Activated CD4-positive, alpha-beta T cell treated with anti-CD3 and anti-CD28 coated beads, Interleukin-2, amount 10 ng/mL, durations not matched to agents 24 days and 14 days (primary cell): Measurements from ENCODE around the gene ST6GALNAC3. TPM values are rescaled to one million over a fixed set of nuclear protein-coding genes. Genes with fewer than 3 reads are reported as not detected.

Source experiments
- DNase-seq: peaks from one replicate; pipeline ENCODE4 v3.0.0; 2022
- H3K27ac Mint-ChIP-seq: one replicate; pipeline ENCODE4 v1.8.0; 2022; ENCODE audit warnings: mild to moderate bottlenecking, mixed read lengths
- H3K27me3 Mint-ChIP-seq: one replicate; pipeline ENCODE4 v1.8.0; 2022; ENCODE audit warnings: mixed read lengths
- H3K36me3 Mint-ChIP-seq: one replicate; pipeline ENCODE4 v1.8.0; 2022; ENCODE audit warnings: low read depth, mild to moderate bottlenecking, mixed read lengths
- H3K4me1 Mint-ChIP-seq: one replicate; pipeline ENCODE4 v1.8.0; 2021; ENCODE audit warnings: mixed read lengths
- H3K4me3 Mint-ChIP-seq: one replicate; pipeline ENCODE4 v1.8.0; 2022; ENCODE audit warnings: mild to moderate bottlenecking, moderate library complexity, mixed read lengths
- H3K9me3 Mint-ChIP-seq: one replicate; pipeline ENCODE4 v1.8.0; 2021; ENCODE audit warnings: mixed read lengths
- intact Hi-C: fragments of 100-400 bp; cut with micrococcal nuclease; formaldehyde crosslinking; loops from one replicate; pipeline ENCODE4 v1.15.1; 2023
- total RNA-seq: library from RNA; stranded (reverse); gene quantifications from 2 replicates; pipeline ENCODE4 v1.2.3, GENCODE V29; 2022

The ST6GALNAC3 gene
- total RNA-seq, 1 donor from 2014 or later: 0.28 TPM

DNA sequence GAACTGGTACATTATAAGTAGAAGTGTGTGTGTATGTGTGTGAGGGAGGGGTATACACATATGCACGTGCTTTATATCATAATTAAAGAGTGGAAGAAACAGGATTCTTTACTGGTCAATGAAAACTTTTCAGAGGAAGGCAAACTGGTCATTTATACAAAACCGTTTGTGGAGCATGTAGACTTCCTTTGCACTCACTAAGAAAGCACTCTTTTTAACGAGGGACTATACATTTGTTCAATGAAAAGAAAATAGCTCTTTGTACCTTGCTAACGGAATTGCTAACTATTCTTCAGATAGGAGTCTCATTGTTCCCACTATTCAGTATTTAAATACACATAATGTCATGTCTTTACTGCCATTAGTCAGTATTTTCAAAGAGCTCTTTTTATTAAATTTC, 219.3 kb downstream of the ST6GALNAC3 start:
- no peak overlapping the region for H3K27ac Mint-ChIP-seq
- peaks cover 49% of the 10 kb centered on the region for H3K4me1 Mint-ChIP-seq
- H3K9me3 Mint-ChIP-seq: no peaks in the 10 kb centered on the region
- DNase-seq: no peak
- peak overlapping the region; percentile 41 for H3K4me3 Mint-ChIP-seq
- H3K36me3 Mint-ChIP-seq: no peaks in the 10 kb centered on the region
- intact Hi-C loops: loop anchor here (1.0 to 10.0 kb wide), 3 partner anchors 24 to 139 kb away; no protein-coding TSS in a partner anchor
- no peaks in the 10 kb centered on the region for H3K27me3 Mint-ChIP-seq

- Mint-ChIP-seq H3K4me1 (peaks cover 41% of the 10 kb centered on the region), H3K4me3 (peak overlapping the region; percentile 54), H3K27ac (peak overlapping the region; percentile 35), H3K27me3 (no peaks in the 10 kb centered on the region), H3K36me3 (no peaks in the 10 kb centered on the region), H3K9me3 (no peaks in the 10 kb centered on the region)
- peak; percentile 67 for DNase-seq
- intact Hi-C loops: loop anchor here (1.0 to 10.0 kb wide), 3 partner anchors 24 to 140 kb away; no protein-coding TSS in a partner anchor
Measured at GRCh38 chr1:76294482-76295194, 220.1 kb downstream of the ST6GALNAC3 start.

GRCh38 chr1:76298399-76298798, 223.9 kb downstream of the ST6GALNAC3 start:
- H3K4me3 Mint-ChIP-seq: no peak overlapping the region
- H3K4me1 Mint-ChIP-seq: peaks cover 31% of the 10 kb centered on the region
- intact Hi-C loops: loop anchor here (10.0 kb wide), 1 partner anchor 144 kb away; no protein-coding TSS in a partner anchor
- H3K36me3 Mint-ChIP-seq: no peaks in the 10 kb centered on the region
- no peak for DNase-seq
- no peaks in the 10 kb centered on the region for H3K9me3 Mint-ChIP-seq
- H3K27me3 Mint-ChIP-seq: no peaks in the 10 kb centered on the region
- no peak overlapping the region for H3K27ac Mint-ChIP-seq

DNA sequence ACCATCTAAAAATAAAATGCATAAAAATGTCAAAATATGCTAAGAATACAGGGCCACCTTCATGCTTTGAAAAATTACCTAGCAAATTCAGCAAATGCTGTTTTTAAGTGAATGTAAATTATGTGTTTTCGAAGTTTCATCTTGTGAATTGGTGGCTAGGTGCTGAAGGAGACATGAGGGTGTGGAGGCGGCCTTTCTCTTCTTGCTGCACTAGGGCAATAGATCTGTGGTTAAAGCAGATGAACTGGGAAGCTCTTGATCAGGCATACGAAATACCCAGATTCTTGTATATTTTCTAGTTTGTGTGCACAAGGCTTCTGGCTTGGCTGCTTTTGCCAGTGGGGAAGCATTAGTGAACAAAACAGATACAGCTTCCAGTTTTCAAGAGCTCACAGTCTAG, 224.5 kb downstream of the ST6GALNAC3 start:
- Mint-ChIP-seq H3K27me3 (no peaks in the 10 kb centered on the region), H3K27ac (no peak overlapping the region), H3K9me3 (no peaks in the 10 kb centered on the region), H3K4me1 (peaks cover 28% of the 10 kb centered on the region), H3K4me3 (no peak overlapping the region), H3K36me3 (no peaks in the 10 kb centered on the region)
- intact Hi-C loops: loop anchor here (10.0 kb wide), 1 partner anchor 144 kb away; no protein-coding TSS in a partner anchor
- no peak for DNase-seq

GRCh38 chr1:76300556-76300955, 226.0 kb downstream of the ST6GALNAC3 start:
- H3K4me1 Mint-ChIP-seq: peaks cover 20% of the 10 kb centered on the region
- H3K27ac Mint-ChIP-seq: no peak overlapping the region
- no peaks in the 10 kb centered on the region for H3K9me3 Mint-ChIP-seq
- no peaks in the 10 kb centered on the region for H3K27me3 Mint-ChIP-seq
- peak; percentile 57 for DNase-seq
- H3K36me3 Mint-ChIP-seq: no peaks in the 10 kb centered on the region
- no peak overlapping the region for H3K4me3 Mint-ChIP-seq
- intact Hi-C loops: no loop called here

DNA sequence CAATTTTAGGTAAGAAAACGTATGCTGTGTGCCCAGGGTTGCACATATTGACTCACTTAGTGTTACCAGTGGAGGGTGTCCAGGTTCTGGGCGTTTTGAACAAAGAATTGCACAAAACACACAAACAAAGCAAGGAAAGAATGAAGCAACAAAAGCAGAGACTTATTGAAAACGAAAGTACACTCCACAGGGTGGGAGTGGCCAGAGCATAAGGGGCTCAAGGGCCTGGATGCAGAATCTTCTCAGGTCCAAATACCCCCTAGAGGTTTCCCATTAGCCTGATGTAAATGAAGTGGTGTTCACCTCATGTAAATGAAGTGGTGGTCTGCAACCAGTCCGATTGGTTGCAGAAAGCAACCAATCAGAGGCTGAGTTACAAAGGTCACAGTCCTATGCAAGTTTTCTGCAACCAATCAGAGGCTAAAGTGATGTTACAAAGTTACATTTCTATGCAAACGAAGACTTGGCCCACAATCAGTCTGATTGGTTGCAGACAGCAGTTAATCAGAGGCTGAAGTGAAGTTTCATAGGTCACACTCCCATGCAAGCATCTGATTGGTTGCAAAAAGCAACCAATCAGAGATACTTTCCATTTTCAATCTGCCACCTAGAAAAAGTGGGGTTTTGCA, 228.3 kb downstream of the ST6GALNAC3 start:
- no peaks in the 10 kb centered on the region for H3K27me3 Mint-ChIP-seq
- no peaks in the 10 kb centered on the region for H3K36me3 Mint-ChIP-seq
- intact Hi-C loops: no loop called here
- H3K9me3 Mint-ChIP-seq: no peaks in the 10 kb centered on the region
- no peak overlapping the region for H3K4me3 Mint-ChIP-seq
- no peak for DNase-seq
- no peak overlapping the region for H3K27ac Mint-ChIP-seq
- H3K4me1 Mint-ChIP-seq: peaks cover 16% of the 10 kb centered on the region

GRCh38 chr1:76303340-76303717, 228.8 kb downstream of the ST6GALNAC3 start:
- Mint-ChIP-seq H3K4me3 (no peak overlapping the region), H3K36me3 (no peaks in the 10 kb centered on the region), H3K27me3 (no peaks in the 10 kb centered on the region), H3K4me1 (peaks cover 15% of the 10 kb centered on the region), H3K9me3 (no peaks in the 10 kb centered on the region), H3K27ac (no peak overlapping the region)
- no peak for DNase-seq
- intact Hi-C loops: no loop called here

DNA sequence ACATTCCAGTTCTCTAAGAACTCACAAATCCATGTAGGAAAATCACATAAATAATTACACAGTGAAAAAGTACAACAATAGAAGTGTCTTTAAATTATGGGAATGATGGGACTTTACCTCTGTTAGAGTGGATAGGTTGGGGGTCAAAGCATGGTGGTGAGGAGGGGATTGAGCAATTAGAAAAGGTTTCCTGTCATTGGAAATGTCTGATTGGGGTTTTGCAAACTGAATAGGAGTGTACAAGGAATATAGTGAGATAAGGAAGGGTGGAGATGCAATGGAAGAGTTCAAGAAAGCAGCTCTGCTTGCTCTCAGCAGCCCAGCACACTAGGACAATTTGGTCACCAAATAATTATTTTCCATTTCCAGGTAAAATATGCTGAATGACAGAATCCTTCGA, 238.8 kb downstream of the ST6GALNAC3 start:
- Mint-ChIP-seq H3K4me1 (peaks cover 2% of the 10 kb centered on the region), H3K27me3 (no peaks in the 10 kb centered on the region), H3K4me3 (no peak overlapping the region), H3K27ac (no peak overlapping the region), H3K9me3 (peaks cover 7% of the 10 kb centered on the region), H3K36me3 (no peaks in the 10 kb centered on the region)
- intact Hi-C loops: no loop called here
- no peak for DNase-seq

GRCh38 chr1:76314730-76315129, 240.2 kb downstream of the ST6GALNAC3 start:
- Mint-ChIP-seq H3K4me3 (no peak overlapping the region), H3K27me3 (no peaks in the 10 kb centered on the region), H3K4me1 (peaks cover 2% of the 10 kb centered on the region), H3K9me3 (peaks cover 7% of the 10 kb centered on the region), H3K27ac (no peak overlapping the region), H3K36me3 (no peaks in the 10 kb centered on the region)
- intact Hi-C loops: no loop called here
- DNase-seq: no peak

- H3K4me3 Mint-ChIP-seq: no peak overlapping the region
- no peak for DNase-seq
- peaks cover 3% of the 10 kb centered on the region for H3K9me3 Mint-ChIP-seq
- H3K27ac Mint-ChIP-seq: no peak overlapping the region
- H3K4me1 Mint-ChIP-seq: peaks cover 2% of the 10 kb centered on the region
- no peaks in the 10 kb centered on the region for H3K36me3 Mint-ChIP-seq
- H3K27me3 Mint-ChIP-seq: no peaks in the 10 kb centered on the region
- intact Hi-C loops: no loop called here
Measured at GRCh38 chr1:76317299-76317900, 242.9 kb downstream of the ST6GALNAC3 start.

GRCh38 chr1:76330991-76331603, 256.6 kb downstream of the ST6GALNAC3 start:
- Mint-ChIP-seq H3K4me3 (no peak overlapping the region), H3K27me3 (peaks cover 4% of the 10 kb centered on the region), H3K9me3 (no peaks in the 10 kb centered on the region), H3K27ac (no peak overlapping the region), H3K4me1 (peaks cover 6% of the 10 kb centered on the region), H3K36me3 (no peaks in the 10 kb centered on the region)
- intact Hi-C loops: loop anchor here (1.0 to 5.0 kb wide), 2 partner anchors 177 to 811 kb away; no protein-coding TSS in a partner anchor
- peak; percentile 79 for DNase-seq

- Mint-ChIP-seq H3K9me3 (no peaks in the 10 kb centered on the region), H3K36me3 (no peaks in the 10 kb centered on the region), H3K27me3 (peaks cover 2% of the 10 kb centered on the region), H3K4me1 (peaks cover 4% of the 10 kb centered on the region), H3K4me3 (no peak overlapping the region), H3K27ac (no peak overlapping the region)
- DNase-seq: no peak
- intact Hi-C loops: no loop called here
Measured at GRCh38 chr1:76335882-76336281, 261.3 kb downstream of the ST6GALNAC3 start.

GRCh38 chr1:76336931-76337371, 262.4 kb downstream of the ST6GALNAC3 start:
- Mint-ChIP-seq H3K9me3 (no peaks in the 10 kb centered on the region), H3K4me3 (no peak overlapping the region), H3K36me3 (no peaks in the 10 kb centered on the region), H3K27ac (no peak overlapping the region), H3K4me1 (no peaks in the 10 kb centered on the region), H3K27me3 (no peaks in the 10 kb centered on the region)
- intact Hi-C loops: no loop called here
- DNase-seq: no peak
